Brain microvascular endothelial cell (primary cell): ENCODE data around the gene KRT7.

Experiments used
- DNase-seq: peaks from one replicate; pipeline ENCODE4 v3.0.0-alpha.2; 2020
- H3K27ac ChIP-seq: fragments of 250-450 bp; sonication (Bioruptor Pico); 2 replicates; pipeline ENCODE4 v1.5.1; 2020; ENCODE audit warnings: mild to moderate bottlenecking, moderate library complexity
- H3K27me3 ChIP-seq: fragments of 250-450 bp; sonication (Bioruptor Pico); replicated peaks from 2 replicates; pipeline ENCODE4 v1.5.1; 2020; ENCODE audit warnings: mild to moderate bottlenecking
- H3K36me3 ChIP-seq: fragments of 250-450 bp; sonication (Bioruptor Pico); replicated peaks from 2 replicates; pipeline ENCODE4 v1.5.1; 2020; ENCODE audit warnings: mild to moderate bottlenecking
- H3K4me3 ChIP-seq: 2 replicates; pipeline ENCODE4 v1.5.1; 2011; ENCODE audit warnings: low read depth, mild to moderate bottlenecking, control low read depth, low read length, moderate library complexity
- in situ Hi-C: cut with HindIII; loops from 2 replicates; pipeline ENCODE4 v1.10.0; 2017; ENCODE audit warnings: low sequenced_read_pairs, low pct_ligation_motif_present
- TF ChIP-seq, protein P1 (sequence below): IDR thresholded peaks from 2 replicates; pipeline ENCODE4 v1.5.1; 2011; ENCODE audit warnings: low read depth, mild to moderate bottlenecking, moderate library complexity, low read length, control low read depth, inconsistent platforms; ENCODE audit errors: missing control alignments

Gene KRT7

GRCh38 chr12:52293926-52294325, 60.9 kb downstream of the KRT7 start:
- TF ChIP-seq, protein P1, sequence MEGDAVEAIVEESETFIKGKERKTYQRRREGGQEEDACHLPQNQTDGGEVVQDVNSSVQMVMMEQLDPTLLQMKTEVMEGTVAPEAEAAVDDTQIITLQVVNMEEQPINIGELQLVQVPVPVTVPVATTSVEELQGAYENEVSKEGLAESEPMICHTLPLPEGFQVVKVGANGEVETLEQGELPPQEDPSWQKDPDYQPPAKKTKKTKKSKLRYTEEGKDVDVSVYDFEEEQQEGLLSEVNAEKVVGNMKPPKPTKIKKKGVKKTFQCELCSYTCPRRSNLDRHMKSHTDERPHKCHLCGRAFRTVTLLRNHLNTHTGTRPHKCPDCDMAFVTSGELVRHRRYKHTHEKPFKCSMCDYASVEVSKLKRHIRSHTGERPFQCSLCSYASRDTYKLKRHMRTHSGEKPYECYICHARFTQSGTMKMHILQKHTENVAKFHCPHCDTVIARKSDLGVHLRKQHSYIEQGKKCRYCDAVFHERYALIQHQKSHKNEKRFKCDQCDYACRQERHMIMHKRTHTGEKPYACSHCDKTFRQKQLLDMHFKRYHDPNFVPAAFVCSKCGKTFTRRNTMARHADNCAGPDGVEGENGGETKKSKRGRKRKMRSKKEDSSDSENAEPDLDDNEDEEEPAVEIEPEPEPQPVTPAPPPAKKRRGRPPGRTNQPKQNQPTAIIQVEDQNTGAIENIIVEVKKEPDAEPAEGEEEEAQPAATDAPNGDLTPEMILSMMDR: no peak
- Histone ChIP-seq H3K27ac (no peak overlapping the region), H3K4me3 (no peak overlapping the region), H3K27me3 (peaks cover 27% of the 10 kb centered on the region), H3K36me3 (no peaks in the 10 kb centered on the region)
- DNase-seq: no peak
- in situ Hi-C loops: no loop called here

GRCh38 chr12:52294803-52295202, 61.8 kb downstream of the KRT7 start:
- Histone ChIP-seq H3K4me3 (no peak overlapping the region), H3K36me3 (no peaks in the 10 kb centered on the region), H3K27ac (no peak overlapping the region), H3K27me3 (peaks cover 27% of the 10 kb centered on the region)
- in situ Hi-C loops: no loop called here
- no peak for DNase-seq
- TF ChIP-seq, protein P1: no peak

DNA sequence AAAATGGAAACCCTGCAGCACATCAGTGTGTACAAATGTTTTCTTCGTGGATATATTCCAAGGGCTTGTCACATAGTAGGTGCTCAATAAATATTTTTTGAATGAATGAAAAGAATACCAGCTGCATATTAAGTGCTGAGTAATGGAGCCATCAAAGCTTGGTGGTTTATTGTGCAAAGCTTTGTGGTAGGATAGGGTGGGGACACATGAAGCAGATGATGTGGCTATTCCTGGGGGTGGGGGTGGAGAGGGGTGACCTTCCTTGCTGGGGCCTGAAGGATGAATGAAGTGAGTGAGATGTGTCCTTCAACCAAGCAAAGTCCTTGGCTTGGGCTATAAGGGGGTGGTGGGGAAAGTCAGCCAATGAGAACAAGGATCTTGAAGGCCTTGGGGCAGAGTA, 62.6 kb downstream of the KRT7 start:
- H3K27ac ChIP-seq: no peak overlapping the region
- no peak overlapping the region for H3K4me3 ChIP-seq
- in situ Hi-C loops: no loop called here
- no peak for DNase-seq
- no peaks in the 10 kb centered on the region for H3K36me3 ChIP-seq
- TF ChIP-seq, protein P1: no peak
- H3K27me3 ChIP-seq: peaks cover 27% of the 10 kb centered on the region

DNA sequence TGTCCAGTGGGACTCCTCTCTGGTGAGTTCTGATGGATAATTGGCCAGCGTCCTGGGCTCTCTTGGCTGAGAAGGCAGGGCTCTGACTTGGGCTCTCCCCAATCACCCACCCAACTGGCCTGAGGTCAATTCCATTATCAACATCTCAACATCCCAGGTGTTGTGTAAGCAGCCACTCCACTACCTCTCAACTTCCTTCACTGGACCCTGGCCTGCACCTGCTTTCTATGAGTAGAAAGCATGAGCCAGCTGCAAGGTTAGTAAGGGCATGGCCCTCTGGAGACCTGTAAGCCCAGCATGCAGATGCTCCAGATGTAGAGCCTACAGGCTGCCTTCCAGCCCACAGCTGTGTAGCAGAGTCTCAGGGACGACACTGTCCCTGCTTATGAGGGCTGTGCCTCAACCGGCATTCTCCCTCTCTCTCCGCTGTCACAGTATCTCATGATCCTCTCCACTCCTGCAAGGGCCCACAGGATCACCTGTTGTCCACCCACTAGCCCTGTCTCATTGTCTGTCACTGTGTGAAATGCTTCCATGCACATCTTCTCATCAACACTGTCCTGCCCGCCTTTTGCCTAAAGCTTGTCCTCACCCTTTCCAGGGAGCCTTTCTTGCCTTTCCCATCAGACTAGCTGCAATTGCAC, 63.7 kb downstream of the KRT7 start:
- Histone ChIP-seq H3K36me3 (no peaks in the 10 kb centered on the region), H3K4me3 (no peak overlapping the region), H3K27ac (no peak overlapping the region), H3K27me3 (peaks cover 22% of the 10 kb centered on the region)
- in situ Hi-C loops: no loop called here
- no peak for DNase-seq
- TF ChIP-seq, protein P1: no peak
